VCaP (cell line): ENCODE measurements around the gene PCSK5.
A peak's percentile ranks its signal among the peaks of the same experiment; 100 is the strongest.

Experiments
- H3K27ac ChIP-seq: fragments of 450-650 bp; 2 replicates; pipeline ENCODE4 v1.5.1; 2017
- CTCF ChIP-seq: fragments of 450-650 bp; conservative IDR thresholded peaks from 2 replicates; pipeline ENCODE4 v1.5.1; 2017; ENCODE audit warnings: mild to moderate bottlenecking, moderate library complexity

Gene PCSK5

GRCh38 chr9:76255781-76256455, 365.4 kb downstream of the PCSK5 start:
- peak overlapping the region; percentile 57 for H3K27ac ChIP-seq
- TF ChIP-seq CTCF, result no peak

- peak overlapping the region; percentile 57 for H3K27ac ChIP-seq
- TF ChIP-seq CTCF, result no peak
Observed at GRCh38 chr9:76257311-76257710, 366.8 kb downstream of the PCSK5 start.

GRCh38 chr9:76266649-76267283, 376.3 kb downstream of the PCSK5 start:
- H3K27ac ChIP-seq, result no peak overlapping the region
- no peak for TF ChIP-seq CTCF

GRCh38 chr9:76267284-76267652, 376.8 kb downstream of the PCSK5 start:
- TF ChIP-seq CTCF, result no peak
- H3K27ac ChIP-seq, result no peak overlapping the region

- TF ChIP-seq CTCF, result no peak
- no peak overlapping the region for H3K27ac ChIP-seq
Observed at GRCh38 chr9:76269789-76270188, 379.3 kb downstream of the PCSK5 start.

GRCh38 chr9:76271755-76272154, 381.3 kb downstream of the PCSK5 start:
- no peak overlapping the region for H3K27ac ChIP-seq
- TF ChIP-seq CTCF, result no peak

- H3K27ac ChIP-seq, result no peak overlapping the region
- TF ChIP-seq CTCF, result no peak
Observed at GRCh38 chr9:76289042-76289441, 398.6 kb downstream of the PCSK5 start.
